ENCODE data around the gene DDX54.

GRCh38 chr12:113198296-113198695 lies 13.0 kb upstream of the DDX54 start:
- TF ChIP-seq CTCF (IDR thresholded peaks at IDR 0.05): no peak
- no peak for TF ChIP-seq TCF7L2 (IDR thresholded peaks at IDR 0.05; ENCODE audit: low read depth, low read length)
- TF ChIP-seq, protein P1, sequence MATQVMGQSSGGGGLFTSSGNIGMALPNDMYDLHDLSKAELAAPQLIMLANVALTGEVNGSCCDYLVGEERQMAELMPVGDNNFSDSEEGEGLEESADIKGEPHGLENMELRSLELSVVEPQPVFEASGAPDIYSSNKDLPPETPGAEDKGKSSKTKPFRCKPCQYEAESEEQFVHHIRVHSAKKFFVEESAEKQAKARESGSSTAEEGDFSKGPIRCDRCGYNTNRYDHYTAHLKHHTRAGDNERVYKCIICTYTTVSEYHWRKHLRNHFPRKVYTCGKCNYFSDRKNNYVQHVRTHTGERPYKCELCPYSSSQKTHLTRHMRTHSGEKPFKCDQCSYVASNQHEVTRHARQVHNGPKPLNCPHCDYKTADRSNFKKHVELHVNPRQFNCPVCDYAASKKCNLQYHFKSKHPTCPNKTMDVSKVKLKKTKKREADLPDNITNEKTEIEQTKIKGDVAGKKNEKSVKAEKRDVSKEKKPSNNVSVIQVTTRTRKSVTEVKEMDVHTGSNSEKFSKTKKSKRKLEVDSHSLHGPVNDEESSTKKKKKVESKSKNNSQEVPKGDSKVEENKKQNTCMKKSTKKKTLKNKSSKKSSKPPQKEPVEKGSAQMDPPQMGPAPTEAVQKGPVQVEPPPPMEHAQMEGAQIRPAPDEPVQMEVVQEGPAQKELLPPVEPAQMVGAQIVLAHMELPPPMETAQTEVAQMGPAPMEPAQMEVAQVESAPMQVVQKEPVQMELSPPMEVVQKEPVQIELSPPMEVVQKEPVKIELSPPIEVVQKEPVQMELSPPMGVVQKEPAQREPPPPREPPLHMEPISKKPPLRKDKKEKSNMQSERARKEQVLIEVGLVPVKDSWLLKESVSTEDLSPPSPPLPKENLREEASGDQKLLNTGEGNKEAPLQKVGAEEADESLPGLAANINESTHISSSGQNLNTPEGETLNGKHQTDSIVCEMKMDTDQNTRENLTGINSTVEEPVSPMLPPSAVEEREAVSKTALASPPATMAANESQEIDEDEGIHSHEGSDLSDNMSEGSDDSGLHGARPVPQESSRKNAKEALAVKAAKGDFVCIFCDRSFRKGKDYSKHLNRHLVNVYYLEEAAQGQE (IDR thresholded peaks at IDR 0.05; ENCODE audit: insufficient read depth in 1 of 2, low read depth in 2 of 2, low read length in 1 of 2): no peak
